ENCODE data around the gene KRTAP23-1. TPM values are rescaled to one million over a fixed set of nuclear protein-coding genes. Genes with fewer than 3 reads are reported as not detected.

KRTAP23-1 gene
- total and polyA plus RNA-seq, 2 of the 8 experiments (the other 6 are each of a cell fraction or from before 2014, with no cell fraction given): not detected

GRCh38 chr21:30348506-30348905 is at the start of gene KRTAP23-1 (continued):
- TF ChIP-seq SIN3A (conservative IDR thresholded peaks at IDR 0.05 in 1 of 2, IDR thresholded peaks at IDR 0.05 in 1 of 2; ENCODE audit: low read depth in 1 of 2, low read length in 2 of 2): no peak
- TF ChIP-seq SP2 (IDR thresholded peaks at IDR 0.05; ENCODE audit: low read length): no peak
- TF ChIP-seq RFX5 (IDR thresholded peaks at IDR 0.05; ENCODE audit: borderline replicate concordance, low read depth, low read length): no peak

All from H1 (cell line).